GM18907 (cell line): Measurements from ENCODE around the gene MSANTD1.

Source experiments
- ATAC-seq: cut with Tn5 transposase; IDR thresholded peaks from one replicate; pipeline ENCODE4 v1.9.1; 2021; ENCODE audit warnings: mild to moderate bottlenecking, moderate library complexity; ENCODE audit not compliant: unreplicated experiment

Gene MSANTD1

GRCh38 chr4:3287271-3287971, 38.5 kb downstream of the MSANTD1 start:
- ATAC-seq, result no peak

- ATAC-seq, result no peak
Measured at GRCh38 chr4:3287972-3288570, 39.1 kb downstream of the MSANTD1 start.

- no peak for ATAC-seq
Measured at GRCh38 chr4:3288571-3289094, 39.7 kb downstream of the MSANTD1 start.

- no peak for ATAC-seq
Measured at GRCh38 chr4:3290476-3290875, 41.5 kb downstream of the MSANTD1 start.

- no peak for ATAC-seq
Measured at GRCh38 chr4:3290889-3291321, 41.9 kb downstream of the MSANTD1 start.

GRCh38 chr4:3291411-3291968, 42.5 kb downstream of the MSANTD1 start:
- no peak for ATAC-seq

- ATAC-seq, result peak; percentile 25
Measured at GRCh38 chr4:3291969-3292570, 43.1 kb downstream of the MSANTD1 start.

- ATAC-seq, result peak; percentile 75
Measured at GRCh38 chr4:3292571-3293400, 43.8 kb downstream of the MSANTD1 start, which contains the start of gene RGS12. RGS12 (plus strand) TSS chr4:3293021; CDS start chr4:3316171, 23,150 bp downstream.

- no peak for ATAC-seq
Measured at GRCh38 chr4:3293401-3294391, 44.7 kb downstream of the MSANTD1 start.

GRCh38 chr4:3294401-3295241, 45.7 kb downstream of the MSANTD1 start:
- ATAC-seq, result no peak

GRCh38 chr4:3295837-3296624, 47.1 kb downstream of the MSANTD1 start:
- ATAC-seq, result no peak

- no peak for ATAC-seq
Measured at GRCh38 chr4:3296651-3297050, 47.7 kb downstream of the MSANTD1 start.

- no peak for ATAC-seq
Measured at GRCh38 chr4:3297066-3297859, 48.3 kb downstream of the MSANTD1 start.

GRCh38 chr4:3299122-3299975, 50.4 kb downstream of the MSANTD1 start:
- ATAC-seq, result no peak

GRCh38 chr4:3299976-3300671, 51.2 kb downstream of the MSANTD1 start:
- ATAC-seq, result no peak
